ENCODE results near the gene GRAMD4. TPM values are rescaled to one million over a fixed set of nuclear protein-coding genes. Genes with fewer than 3 reads are reported as not detected.

Gene GRAMD4
- total and polyA plus RNA-seq, 3 donors from 2014 or later = 20.8 to 81.5 (median 61.2) TPM

- H3K4me3 ChIP-seq = no peak overlapping the region
- TF ChIP-seq CTCF (IDR thresholded peaks at IDR 0.05) = no peak
- TF ChIP-seq POLR2A (IDR thresholded peaks at IDR 0.05) = no peak
- peaks cover 6% of the 10 kb centered on the region for H3K4me1 ChIP-seq
- no peak for DNase-seq
- H3K9me3 ChIP-seq = no peaks in the 10 kb centered on the region
- intact Hi-C loops (cut with DNase I; ENCODE audit: low total_unique reads) = no loop called here
- WGBS, 2 donors = 94 to 95% methylated on average over 17 of the region's 17 CpGs
- no peaks in the 10 kb centered on the region for H3K27me3 ChIP-seq
- H3K36me3 ChIP-seq (ENCODE audit: low read depth, missing control alignments) = no peaks in the 10 kb centered on the region
- no peak overlapping the region for H3K27ac ChIP-seq
Measured at GRCh38 chr22:46609175-46609690, 11.0 kb upstream of the GRAMD4 start.

GRCh38 chr22:46609724-46610201 lies 10.4 kb upstream of the GRAMD4 start:
- H3K27me3 ChIP-seq = no peaks in the 10 kb centered on the region
- no peaks in the 10 kb centered on the region for H3K36me3 ChIP-seq (ENCODE audit: low read depth, missing control alignments)
- peaks cover 6% of the 10 kb centered on the region for H3K4me1 ChIP-seq
- intact Hi-C loops (cut with DNase I; ENCODE audit: low total_unique reads) = no loop called here
- DNase-seq = no peak
- WGBS, 2 donors = 86 to 95% methylated on average over 9 to 14 of the region's 14 CpGs
- no peak for TF ChIP-seq CTCF (IDR thresholded peaks at IDR 0.05)
- TF ChIP-seq POLR2A (IDR thresholded peaks at IDR 0.05) = no peak
- H3K27ac ChIP-seq = no peak overlapping the region
- no peak overlapping the region for H3K4me3 ChIP-seq
- H3K9me3 ChIP-seq = no peaks in the 10 kb centered on the region

GRCh38 chr22:46610356-46610755 lies 9.8 kb upstream of the GRAMD4 start:
- 85 to 98% methylated on average over 9 to 12 of the region's 12 CpGs for WGBS, 2 donors
- Histone ChIP-seq H3K4me1 (peaks cover 6% of the 10 kb centered on the region), H3K4me3 (no peak overlapping the region), H3K9me3 (no peaks in the 10 kb centered on the region), H3K27ac (no peak overlapping the region), H3K36me3 (ENCODE audit: low read depth, missing control alignments) (no peaks in the 10 kb centered on the region), H3K27me3 (no peaks in the 10 kb centered on the region)
- DNase-seq = no peak
- intact Hi-C loops (cut with DNase I; ENCODE audit: low total_unique reads) = no loop called here
- TF ChIP-seq POLR2A (IDR thresholded peaks at IDR 0.05) (no peak), CTCF (IDR thresholded peaks at IDR 0.05) (no peak)

GRCh38 chr22:46611189-46611588 lies 9.0 kb upstream of the GRAMD4 start:
- DNase-seq = no peak
- Histone ChIP-seq H3K27me3 (no peaks in the 10 kb centered on the region), H3K4me1 (peaks cover 6% of the 10 kb centered on the region), H3K4me3 (no peak overlapping the region), H3K27ac (no peak overlapping the region), H3K9me3 (no peaks in the 10 kb centered on the region), H3K36me3 (ENCODE audit: low read depth, missing control alignments) (no peaks in the 10 kb centered on the region)
- intact Hi-C loops (cut with DNase I; ENCODE audit: low total_unique reads) = no loop called here
- TF ChIP-seq POLR2A (IDR thresholded peaks at IDR 0.05) (no peak), CTCF (IDR thresholded peaks at IDR 0.05) (no peak)
- WGBS, 2 donors = 80 to 88% methylated on average over 7 of the region's 7 CpGs

- H3K27ac ChIP-seq = no peak overlapping the region
- intact Hi-C loops (cut with DNase I; ENCODE audit: low total_unique reads) = no loop called here
- no peak for TF ChIP-seq CTCF (IDR thresholded peaks at IDR 0.05)
- TF ChIP-seq POLR2A (IDR thresholded peaks at IDR 0.05) = no peak
- H3K4me3 ChIP-seq = no peak overlapping the region
- no peaks in the 10 kb centered on the region for H3K27me3 ChIP-seq
- DNase-seq = no peak
- H3K4me1 ChIP-seq = peaks cover 6% of the 10 kb centered on the region
- H3K9me3 ChIP-seq = no peaks in the 10 kb centered on the region
- H3K36me3 ChIP-seq (ENCODE audit: low read depth, missing control alignments) = no peaks in the 10 kb centered on the region
- WGBS, 2 donors = 58 to 76% methylated on average over 12 to 13 of the region's 13 CpGs
Measured at GRCh38 chr22:46612341-46612903, 7.8 kb upstream of the GRAMD4 start.

Measured in testis (tissue), 3 donors.